H1 (cell line): ENCODE measurements around the gene GSG1L. TPM values are rescaled to one million over a fixed set of nuclear protein-coding genes. Genes with fewer than 3 reads are reported as not detected.
A peak's percentile ranks its signal among the peaks of the same experiment; 100 is the strongest.

Experiments used
- CTCF ChIA-PET: fragments of 300-600 bp; sonication (Branson Sonifier 250); formaldehyde crosslinking; loops from one replicate; lab custom pipeline; 2021; ENCODE audit not compliant: partially characterized antibody; lab: Charles Lee
- POLR2A ChIA-PET: fragments of 300-600 bp; sonication (Branson Sonifier 250); formaldehyde crosslinking; loops from one replicate; lab custom pipeline; 2021; ENCODE audit warnings: inconsistent platforms; ENCODE audit not compliant: partially characterized antibody; lab: Charles Lee
- DNase-seq, 2 experiments: peaks; one replicate each; pipeline versions ENCODE4 v3.0.0 to v3.0.0-alpha.2; 2010 to 2022; ENCODE audit warnings: low spot score in 2 of 2, low read depth in 1 of 2, mixed read lengths in 1 of 2
- FAIRE-seq: peaks from 2 replicates; lab custom pipeline; 2011; peaks lifted over from hg19 to GRCh38; lab: Jason Lieb, UNC
- H2AFZ ChIP-seq: 2 replicates; pipeline ENCODE4 v1.8.1; 2012; ENCODE audit warnings: low read length, inconsistent platforms
- H2AK5ac ChIP-seq: 2 replicates; pipeline ENCODE4 v1.6.1; 2013; ENCODE audit warnings: low read depth, low read length
- H2BK120ac ChIP-seq: replicated peaks from 2 replicates; pipeline ENCODE3; 2013; ENCODE audit warnings: low read depth, low read length, inconsistent platforms
- H2BK12ac ChIP-seq: 2 replicates; pipeline ENCODE4 v1.6.1; 2013; ENCODE audit warnings: low read depth, low read length
- H2BK15ac ChIP-seq: 2 replicates; pipeline ENCODE4 v1.6.1; 2013; ENCODE audit warnings: low read length
- H2BK20ac ChIP-seq: 2 replicates; pipeline ENCODE4 v1.6.1; 2013; ENCODE audit warnings: low read length
- H2BK5ac ChIP-seq: 2 replicates; pipeline ENCODE4 v1.6.1; 2013; ENCODE audit warnings: low read depth, low read length
- H3K14ac ChIP-seq: 2 replicates; pipeline ENCODE4 v1.6.1; 2013; ENCODE audit warnings: inconsistent platforms; ENCODE audit not compliant: insufficient read length
- H3K18ac ChIP-seq: 2 replicates; pipeline ENCODE4 v1.6.1; 2013; ENCODE audit warnings: low read length; ENCODE audit errors: extremely low read depth
- H3K23ac ChIP-seq: 2 replicates; pipeline ENCODE4 v1.6.1; 2013; ENCODE audit warnings: inconsistent platforms; ENCODE audit not compliant: insufficient read length
- H3K23me2 ChIP-seq: 2 replicates; pipeline ENCODE4 v1.6.1; 2013; ENCODE audit warnings: low read depth, low read length
- H3K27ac ChIP-seq: 2 replicates; pipeline ENCODE4 v1.6.1; 2011; ENCODE audit warnings: low read depth, low read length, inconsistent platforms
- H3K27me3 ChIP-seq, 4 experiments: replicated peaks in 1 of 4; 1 replicate in 1 of 4; 2 replicates in 3 of 4; pipeline versions ENCODE4 v1.6.1 to v1.8.1; 2011 to 2013; ENCODE audit warnings: low read length in 3 of 4, mild to moderate bottlenecking in 3 of 4, inconsistent platforms in 2 of 4, mixed read lengths in 2 of 4, moderate library complexity in 1 of 4; ENCODE audit not compliant: control insufficient read depth in 3 of 4, insufficient read depth in 3 of 4; ENCODE audit errors: extremely low read depth in 1 of 4
- H3K36me3 ChIP-seq, 4 experiments: 2 replicates each; pipeline versions ENCODE4 v1.6.1 to v1.8.1; 2011 to 2013; ENCODE audit warnings: mild to moderate bottlenecking in 4 of 4, low read length in 3 of 4, moderate library complexity in 2 of 4, control low read depth in 1 of 4, inconsistent platforms in 1 of 4; ENCODE audit not compliant: insufficient read depth in 4 of 4, control insufficient read depth in 2 of 4
- H3K4ac ChIP-seq: replicated peaks from 2 replicates; pipeline ENCODE3; 2013; ENCODE audit warnings: low read length, low read depth, mixed read lengths, inconsistent platforms; ENCODE audit not compliant: insufficient read length
- H3K4me1 ChIP-seq, 4 experiments: replicated peaks in 1 of 4; 1 replicate in 1 of 4; 2 replicates in 3 of 4; pipeline versions ENCODE4 v1.6.1 to v1.8.1; 2011 to 2013; ENCODE audit warnings: low read length in 3 of 4, inconsistent platforms in 2 of 4, mixed read lengths in 1 of 4; ENCODE audit not compliant: insufficient read depth in 4 of 4, control insufficient read depth in 3 of 4
- H3K4me2 ChIP-seq, 2 experiments: 2 replicates each; pipeline versions ENCODE4 v1.6.1 to v1.8.1; 2011 to 2013; ENCODE audit warnings: low read depth in 2 of 2, low read length in 2 of 2, control low read depth in 1 of 2, inconsistent platforms in 1 of 2, mild to moderate bottlenecking in 1 of 2; ENCODE audit not compliant: insufficient read depth in 1 of 2
- H3K4me3 ChIP-seq, 4 experiments: fragments of 200-600, 300-600 bp in 1 of 4; sonication (generic), shearing (Covaris generic), sonication (Bioruptor Twin) in 1 of 4; 2 replicates each; pipeline versions ENCODE4 v1.5.1 to v1.8.1; 2011 to 2016; ENCODE audit warnings: low read length in 4 of 4, low read depth in 3 of 4, control low read depth in 2 of 4, inconsistent platforms in 2 of 4, mild to moderate bottlenecking in 2 of 4, mixed read lengths in 1 of 4, moderate library complexity in 1 of 4; ENCODE audit not compliant: insufficient read depth in 2 of 4; ENCODE audit errors: extremely low read depth in 1 of 4
- H3K56ac ChIP-seq: replicated peaks from 2 replicates; pipeline ENCODE3; 2013; ENCODE audit warnings: low read depth, mild to moderate bottlenecking, mixed read lengths, low read length, inconsistent platforms; ENCODE audit not compliant: insufficient read length
- H3K79me1 ChIP-seq: 2 replicates; pipeline ENCODE4 v1.6.1; 2013; ENCODE audit warnings: low read depth, low read length, control low read depth
- H3K79me2 ChIP-seq, 2 experiments: 2 replicates each; pipeline versions ENCODE4 v1.6.1 to v1.8.1; 2012 to 2013; ENCODE audit warnings: low read length in 2 of 2, mild to moderate bottlenecking in 2 of 2, inconsistent platforms in 1 of 2; ENCODE audit not compliant: insufficient read depth in 2 of 2, control insufficient read depth in 1 of 2
- H3K9ac ChIP-seq, 4 experiments: replicated peaks in 1 of 4; 1 replicate in 1 of 4; 2 replicates in 3 of 4; pipeline versions ENCODE4 v1.6.1 to v1.8.1; 2011 to 2013; ENCODE audit warnings: low read depth in 3 of 4, low read length in 3 of 4, control low read depth in 2 of 4, mild to moderate bottlenecking in 2 of 4, moderate library complexity in 2 of 4, inconsistent platforms in 1 of 4; ENCODE audit errors: extremely low read depth in 1 of 4
- H3K9me3 ChIP-seq, 2 experiments: 2 replicates each; pipeline versions ENCODE4 v1.6.1 to v1.8.1; 2012 to 2013; ENCODE audit warnings: mild to moderate bottlenecking in 2 of 2, moderate library complexity in 2 of 2, control low read depth in 1 of 2, inconsistent platforms in 1 of 2, low read depth in 1 of 2, low read length in 1 of 2, mixed read lengths in 1 of 2; ENCODE audit not compliant: insufficient read depth in 2 of 2
- H4K20me1 ChIP-seq, 2 experiments: replicated peaks in 1 of 2; 2 replicates each; pipeline versions ENCODE3 to v1.8.1; 2011 to 2013; ENCODE audit warnings: inconsistent platforms in 2 of 2, low read length in 2 of 2, mild to moderate bottlenecking in 1 of 2; ENCODE audit not compliant: insufficient read depth in 2 of 2, control insufficient read depth in 1 of 2
- H4K5ac ChIP-seq: 2 replicates; pipeline ENCODE4 v1.6.1; 2013; ENCODE audit warnings: low read length, low read depth, mixed read lengths, inconsistent platforms; ENCODE audit not compliant: insufficient read length
- H4K8ac ChIP-seq: 2 replicates; pipeline ENCODE4 v1.8.0; 2013; ENCODE audit warnings: mild to moderate bottlenecking, moderate library complexity, low read length, inconsistent platforms; ENCODE audit not compliant: insufficient read depth; ENCODE audit errors: extremely low read depth
- H4K91ac ChIP-seq: replicated peaks from 2 replicates; pipeline ENCODE3; 2013; ENCODE audit warnings: low read length, mixed read lengths, inconsistent platforms; ENCODE audit not compliant: insufficient read length
- JUN ChIP-seq: IDR thresholded peaks from 2 replicates; pipeline ENCODE4 v1.6.1; 2011; ENCODE audit warnings: low read depth, mild to moderate bottlenecking, improper control_type of control experiment, low read length
- KDM4A ChIP-seq: IDR thresholded peaks from one replicate; pipeline ENCODE4 v1.7.1; 2012; ENCODE audit warnings: low read depth, mild to moderate bottlenecking, moderate library complexity, low read length, inconsistent platforms; ENCODE audit not compliant: severe bottlenecking
- NRF1 ChIP-seq: IDR thresholded peaks from 2 replicates; pipeline ENCODE4 v1.6.1; 2011; ENCODE audit warnings: mild to moderate bottlenecking, low read depth, low read length, improper control_type of control experiment
- POLR2A ChIP-seq, 2 experiments: IDR thresholded peaks; 1 replicate in 1 of 2; 2 replicates in 1 of 2; pipeline ENCODE4 v1.6.1; 2011; ENCODE audit warnings: low read depth in 2 of 2, low read length in 2 of 2, mild to moderate bottlenecking in 2 of 2; ENCODE audit errors: control extremely low read depth in 1 of 2
- POLR2AphosphoS5 ChIP-seq: IDR thresholded peaks from 2 replicates; pipeline ENCODE4 v1.6.1; 2011; ENCODE audit warnings: low read depth, low read length
- RFX5 ChIP-seq: IDR thresholded peaks from 2 replicates; pipeline ENCODE4 v1.6.1; 2011; ENCODE audit warnings: low read depth, low read length, improper control_type of control experiment, borderline replicate concordance
- SIRT6 ChIP-seq: IDR thresholded peaks from one replicate; pipeline ENCODE4 v1.7.1; 2012; ENCODE audit warnings: low read length, inconsistent platforms
- SP1 ChIP-seq: IDR thresholded peaks from 2 replicates; pipeline ENCODE4 v1.6.1; 2011; ENCODE audit warnings: low read depth, low read length
- USF2 ChIP-seq: IDR thresholded peaks from 2 replicates; pipeline ENCODE4 v1.6.1; 2011; ENCODE audit warnings: low read length, improper control_type of control experiment
- WGBS, 2 experiments: shearing (Covaris generic) in 1 of 2; methylation state at CpG; one replicate each; pipeline versions ENCODE4 v1.1.6 to v1.1.7; 2013 to 2015; ENCODE audit warnings: low lambda C conversion rate in 2 of 2, mixed read lengths in 2 of 2, inconsistent platforms in 1 of 2, low coverage in 1 of 2, missing lambda C conversion rate in 1 of 2; ENCODE audit not compliant: insufficient replicate concordance in 2 of 2, insufficient coverage in 1 of 2, insufficient read length in 1 of 2; ENCODE audit errors: extremely low coverage in 1 of 2, missing lambda C conversion rate in 1 of 2; 5-methylcytosine and 5-hydroxymethylcytosine counted together
- polyA plus RNA-seq, 7 experiments: library from polyadenylated mRNA; depleted of rRNA in 3 of 7; stranded (reverse) in 5 of 7; unstranded in 2 of 7; fragments of >200 nt in 5 of 7; fragments of 200-250 nt in 2 of 7; gene quantifications; 1 replicate in 5 of 7; 2 replicates in 1 of 7; 4 replicates in 1 of 7; pipeline versions ENCODE4 v1.2.1 to v1.2.3, GENCODE V29; 2011 to 2013; ENCODE audit warnings: missing spikeins in 2 of 7, mixed read lengths in 2 of 7
- total RNA-seq: library from RNA; stranded (reverse); fragmentation: NEBNext Ultra II Directional; extraction: Animal tissue kit (Norgen Biotek cat#: 25700); gene quantifications from 2 replicates; pipeline ENCODE4 v1.2.1, GENCODE V29; 2021

The GSG1L gene
- total and polyA plus RNA-seq, 2 of the 8 experiments (the other 6 are each of a cell fraction or from before 2014, with no cell fraction given), result 0.71 to 1.1 TPM

DNA sequence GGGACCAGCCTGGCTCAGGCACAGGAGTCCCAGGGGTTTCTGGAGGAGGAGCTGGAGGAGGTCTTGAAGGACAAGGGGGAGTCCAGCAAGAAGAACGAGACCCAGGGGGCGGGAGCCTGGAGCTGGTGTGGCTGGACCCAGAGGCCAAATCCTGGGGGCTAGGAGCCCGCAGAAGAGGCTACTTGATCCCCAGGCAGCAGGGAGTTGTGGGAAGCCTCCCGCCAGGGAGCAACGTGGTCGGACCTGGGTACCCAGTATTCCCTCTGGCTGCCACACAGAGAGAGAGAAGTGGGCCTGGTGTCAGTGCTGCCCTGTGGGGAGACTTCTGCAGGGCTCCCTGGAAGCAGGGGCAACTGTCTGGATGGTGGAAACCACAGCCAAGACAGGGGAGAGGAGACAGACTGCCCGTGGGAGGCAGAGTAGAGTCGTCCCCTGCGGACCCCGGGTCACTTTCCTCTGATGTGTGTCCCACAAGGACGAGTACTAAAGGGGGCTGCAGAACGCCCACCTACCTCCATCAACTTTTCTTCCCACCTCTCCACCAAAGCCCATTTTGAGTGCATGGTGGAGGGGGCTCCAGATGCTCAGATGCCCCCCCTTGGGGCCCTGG, 160.4 kb downstream of the GSG1L start:
- Histone ChIP-seq H2AFZ (no peak overlapping the region), H3K56ac (no peak overlapping the region), H2BK5ac (no peak overlapping the region), H3K79me1 (no peaks in the 10 kb centered on the region), H2BK15ac (no peak overlapping the region), H4K20me1 (no peaks in the 10 kb centered on the region), H2BK120ac (no peak overlapping the region), H3K9me3 (no peaks in the 10 kb centered on the region), H3K4me2 (no peak overlapping the region), H3K23me2 (no peaks in the 10 kb centered on the region), H3K79me2 (no peaks in the 10 kb centered on the region), H3K27ac (no peak overlapping the region), H4K8ac (peak overlapping the region; percentile 57; the same call in 1 of the 2 replicates), H3K14ac (no peak overlapping the region), H3K36me3 (no peaks in the 10 kb centered on the region), H3K23ac (no peak overlapping the region), H2BK20ac (no peak overlapping the region), H3K27me3 (no peaks in the 10 kb centered on the region), H3K4me3 (no peak overlapping the region), H3K9ac (no peak overlapping the region), H2BK12ac (no peak overlapping the region), H4K5ac (no peak overlapping the region), H2AK5ac (no peak overlapping the region), H3K4me1 (no peaks in the 10 kb centered on the region), H3K18ac (no peak overlapping the region), H3K4ac (no peak overlapping the region), H4K91ac (no peak overlapping the region)
- TF ChIP-seq USF2 (no peak), POLR2A (IDR thresholded peaks at IDR 0.05; ENCODE audit: control extremely low read depth in 1 of 2, low read depth in 2 of 2, low read length in 2 of 2) (no peak), NRF1 (no peak), RFX5 (no peak), JUN (no peak), SIRT6 (no peak), POLR2AphosphoS5 (no peak), SP1 (no peak), KDM4A (no peak)
- POLR2A ChIA-PET, result no interaction called here
- FAIRE-seq (no peak), DNase-seq (no peak)
- whole genome bisulfite sequencing, 2 experiments, result 83% methylated on average over 9 of the region's 12 CpGs; no CpG with 5 or more reads in 1 of the 2 experiments
- CTCF ChIA-PET, result interaction anchor here (1.3 to 2.0 kb wide), 3 partner anchors 9 to 14 kb away, joined by 3 to 8 read pairs (median 5); no protein-coding TSS in a partner anchor
